Fibroblast of gingiva (primary cell): ENCODE measurements around the gene FGFBP2.
"Not testable (repeated sequence)": the region's sequence is repeated elsewhere in the genome, so short reads cannot be mapped to it uniquely, and the experiment has no call there.

Experiments
- DNase-seq: peaks from one replicate; pipeline ENCODE4 v3.0.0-alpha.2; 2011; ENCODE audit warnings: low read depth

The FGFBP2 gene

DNA sequence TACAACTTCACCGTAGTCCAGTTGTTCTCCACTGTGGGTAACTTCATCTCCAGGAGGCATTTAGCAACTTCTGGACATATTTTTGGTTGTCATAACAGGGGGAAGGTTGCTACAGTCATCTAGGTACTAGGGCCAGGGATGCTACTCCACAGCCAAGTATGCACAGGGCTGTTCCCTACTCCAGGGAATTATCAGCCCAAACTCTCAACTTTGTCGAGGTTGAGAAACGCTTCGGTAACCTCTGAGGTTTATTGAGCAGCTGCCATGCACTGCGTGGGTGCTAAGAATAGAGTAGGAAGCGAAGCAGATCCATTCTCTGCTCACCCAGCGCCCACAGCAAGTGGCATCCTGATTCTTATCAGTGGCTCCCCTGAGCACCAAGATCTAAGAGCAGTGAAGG lies 32.7 kb downstream of the FGFBP2 start:
- no peak for DNase-seq

DNA sequence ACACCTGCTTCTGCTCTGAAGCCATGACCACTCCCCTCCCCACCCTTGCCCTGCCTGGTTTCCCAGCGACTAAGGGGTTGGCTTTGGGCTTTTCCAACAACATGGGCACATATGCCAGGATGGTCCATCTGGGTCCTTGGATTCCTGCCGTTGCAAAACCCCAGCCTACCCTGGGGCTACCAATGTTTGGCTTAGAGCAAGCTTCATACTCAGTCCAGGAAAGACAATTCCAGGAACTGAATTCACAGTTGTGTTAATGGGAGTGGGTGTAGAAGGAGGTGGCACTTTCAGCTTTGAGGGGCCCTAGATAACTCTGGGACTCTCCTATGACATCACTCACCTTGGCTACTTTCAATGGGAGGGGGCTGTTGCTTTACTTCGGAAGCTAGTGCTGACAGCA lies 33.4 kb downstream of the FGFBP2 start:
- no peak for DNase-seq

DNA sequence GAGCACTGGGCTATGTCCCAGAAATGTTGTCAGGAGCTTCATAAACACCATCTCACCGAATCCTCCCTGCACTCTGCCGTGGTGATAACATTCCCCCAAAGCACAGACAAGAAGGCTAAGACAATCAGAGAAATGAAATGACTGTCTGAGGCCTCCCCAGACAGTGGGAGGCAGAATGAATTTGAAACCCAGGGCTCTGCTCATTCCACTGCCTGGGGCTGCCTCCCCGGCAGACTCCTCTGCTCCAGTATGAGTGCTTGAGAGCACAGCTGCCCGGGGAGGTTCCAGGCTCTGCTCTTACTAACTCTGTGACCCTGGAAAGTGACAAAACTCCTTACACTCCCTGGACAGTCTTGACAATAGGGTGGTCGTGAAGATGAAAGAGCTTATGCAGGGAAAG lies 34.1 kb downstream of the FGFBP2 start:
- DNase-seq: no peak

DNA sequence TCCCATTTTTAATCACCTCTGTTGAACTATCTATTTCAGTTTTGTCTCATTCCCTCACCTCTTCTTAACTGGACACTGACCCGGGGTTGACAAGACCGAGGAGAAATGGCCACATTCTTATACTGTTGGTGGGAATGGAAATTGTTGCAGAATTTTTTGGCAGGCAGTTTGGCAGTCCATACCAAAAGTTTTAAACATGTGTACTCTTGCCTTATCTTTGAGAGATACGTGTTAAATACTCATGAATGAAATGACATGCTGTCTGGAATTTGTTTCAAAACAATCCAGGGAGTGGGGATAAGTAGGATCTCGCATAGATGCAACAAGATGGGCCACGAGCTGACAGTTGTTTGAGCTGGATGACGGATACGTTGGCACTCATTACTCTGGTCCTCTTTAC lies 36.5 kb downstream of the FGFBP2 start:
- no peak for DNase-seq

DNA sequence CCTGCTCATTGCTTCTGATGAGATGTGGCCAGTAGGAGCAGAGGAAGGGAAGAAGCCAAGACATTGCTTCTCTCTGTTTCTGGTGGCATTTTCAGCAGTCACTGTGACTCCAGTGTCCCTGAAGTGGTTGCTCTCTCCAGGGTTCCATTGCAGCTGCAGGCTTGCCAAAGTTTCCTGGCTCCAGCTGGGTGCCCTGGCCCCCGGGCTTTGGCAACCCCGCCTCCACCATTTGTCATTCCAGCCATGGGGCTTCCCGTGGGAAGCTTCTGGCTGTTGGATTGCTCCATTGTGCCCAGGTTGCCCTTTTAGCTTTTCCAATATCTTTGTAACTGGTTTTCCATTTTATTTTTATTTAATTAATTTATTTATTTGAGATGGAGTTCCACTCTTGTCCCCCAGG lies 37.1 kb downstream of the FGFBP2 start:
- DNase-seq: no peak

DNA sequence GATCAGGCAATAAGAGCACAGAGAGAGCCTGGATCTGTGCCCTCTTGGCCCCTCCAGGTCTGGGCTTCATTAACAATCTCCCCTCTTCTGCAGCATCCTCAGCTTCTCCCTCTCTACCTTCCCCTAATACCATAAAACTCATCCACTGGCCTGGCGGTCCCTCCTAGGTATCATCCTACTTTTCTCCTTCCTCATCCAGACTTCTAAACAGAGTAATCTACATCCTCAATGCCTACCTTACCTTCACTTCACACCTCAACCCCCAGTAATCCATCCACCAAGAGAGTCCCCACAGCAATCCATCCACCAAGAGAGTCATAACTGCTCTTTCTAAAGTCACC lies 41.4 kb downstream of the FGFBP2 start:
- no peak for DNase-seq

DNA sequence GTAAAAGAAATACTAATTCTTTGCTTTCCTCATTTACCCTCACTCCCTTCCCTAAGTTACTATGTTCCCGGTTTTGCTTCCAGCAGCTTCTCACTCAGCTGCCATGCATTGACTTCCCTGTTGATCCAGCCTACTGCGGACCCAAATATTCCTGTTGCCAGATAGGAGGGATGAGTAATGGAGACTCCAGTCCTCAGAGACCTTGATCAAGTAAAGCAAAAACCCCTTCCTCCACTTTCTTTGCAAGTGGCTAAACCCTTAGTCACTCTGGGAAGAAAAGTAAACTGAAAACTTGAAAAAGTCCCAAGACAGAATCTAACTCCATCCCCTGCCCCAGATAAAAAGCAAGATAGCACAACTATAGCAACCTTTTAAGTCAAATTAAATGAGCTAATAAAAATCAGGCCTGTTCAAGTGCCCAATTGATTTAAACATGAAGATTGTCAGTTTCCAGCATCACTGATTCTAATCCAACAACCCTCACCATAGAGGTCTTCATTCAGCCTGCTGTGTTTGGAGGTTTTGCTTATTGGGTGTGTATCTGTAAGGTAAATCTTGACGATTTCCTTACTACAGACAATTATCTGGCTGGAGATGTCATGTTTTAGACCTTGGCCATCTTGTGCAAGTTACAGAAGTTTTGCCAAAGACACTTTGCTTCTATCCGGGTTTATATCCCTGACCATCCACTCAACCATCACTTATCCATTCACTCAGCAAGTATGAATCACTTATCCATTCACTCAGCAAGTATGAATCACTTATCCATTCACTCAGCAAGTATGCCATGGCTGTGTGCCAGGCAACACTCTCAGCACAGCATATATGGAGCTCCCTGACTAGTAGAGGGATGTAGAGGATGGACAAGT lies 42.0 kb downstream of the FGFBP2 start:
- DNase-seq: peak; percentile 86

DNA sequence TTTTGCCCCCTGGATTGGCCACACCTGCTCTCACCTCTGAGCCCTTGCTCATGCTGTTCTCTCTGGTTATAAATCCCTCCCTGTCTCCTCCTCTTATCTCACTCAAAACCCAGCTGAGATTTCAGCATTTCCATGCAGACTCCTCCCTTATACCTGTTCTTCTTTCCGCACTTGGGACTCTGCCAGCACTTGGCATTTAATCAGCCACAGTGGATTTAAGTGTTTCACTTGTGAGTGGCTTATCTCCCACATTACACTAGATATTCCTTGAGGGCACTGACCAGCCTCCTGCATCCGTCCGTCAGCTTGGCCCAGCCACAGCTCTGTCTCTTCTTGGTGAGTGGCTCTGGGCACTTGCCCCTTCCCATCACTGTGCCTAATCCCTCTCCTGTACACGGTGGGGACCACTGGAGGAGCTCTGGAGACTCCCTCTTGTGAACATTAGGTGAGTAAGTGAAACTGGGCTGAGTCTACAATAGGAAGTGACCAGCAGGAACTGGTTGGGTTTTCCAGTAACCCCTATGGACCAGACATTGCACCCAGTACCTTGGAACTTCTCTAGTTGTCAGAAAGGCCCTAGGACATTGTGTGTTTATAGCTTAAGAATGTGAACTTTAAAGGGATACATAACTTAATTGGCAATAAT lies 44.4 kb downstream of the FGFBP2 start:
- DNase-seq: no peak

DNA sequence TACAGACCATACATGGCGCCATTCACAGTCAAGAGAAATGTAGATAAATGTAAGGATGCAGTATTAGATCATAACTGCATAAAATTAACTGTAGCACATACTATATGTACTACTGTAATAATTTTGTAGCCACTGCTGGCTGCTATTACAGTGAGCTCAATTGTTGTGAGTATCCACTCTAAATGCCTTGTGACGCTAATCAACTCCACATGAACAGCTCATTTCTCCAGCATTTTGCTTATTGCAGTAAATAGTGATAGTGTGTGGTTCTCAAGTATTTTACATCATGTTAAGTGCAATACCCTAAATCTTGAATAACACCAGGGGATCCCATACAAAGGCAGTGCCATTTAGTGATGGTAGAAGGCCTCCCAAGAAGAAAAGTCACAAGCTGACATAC lies 45.7 kb downstream of the FGFBP2 start:
- peak; percentile 28 for DNase-seq

DNA sequence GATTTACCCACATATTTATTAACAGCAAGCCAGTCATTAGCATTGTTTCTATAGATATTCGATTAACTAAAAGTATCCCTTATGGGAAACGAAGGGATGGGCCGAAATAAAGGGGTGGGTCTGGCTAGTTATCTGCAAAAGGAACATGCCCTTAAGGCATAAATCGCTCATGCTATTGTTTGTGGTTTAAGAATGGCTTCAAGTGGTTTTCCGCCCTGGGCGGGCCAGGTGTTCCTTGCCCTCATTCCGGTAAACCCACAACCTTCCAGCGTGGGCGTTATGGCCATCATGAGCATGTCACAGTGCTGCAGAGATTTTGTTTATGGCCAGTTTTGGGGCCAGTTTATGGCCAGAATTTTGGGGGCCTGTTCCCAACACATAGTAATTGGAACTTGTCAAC lies 46.6 kb downstream of the FGFBP2 start:
- DNase-seq: not testable (repeated sequence)

DNA sequence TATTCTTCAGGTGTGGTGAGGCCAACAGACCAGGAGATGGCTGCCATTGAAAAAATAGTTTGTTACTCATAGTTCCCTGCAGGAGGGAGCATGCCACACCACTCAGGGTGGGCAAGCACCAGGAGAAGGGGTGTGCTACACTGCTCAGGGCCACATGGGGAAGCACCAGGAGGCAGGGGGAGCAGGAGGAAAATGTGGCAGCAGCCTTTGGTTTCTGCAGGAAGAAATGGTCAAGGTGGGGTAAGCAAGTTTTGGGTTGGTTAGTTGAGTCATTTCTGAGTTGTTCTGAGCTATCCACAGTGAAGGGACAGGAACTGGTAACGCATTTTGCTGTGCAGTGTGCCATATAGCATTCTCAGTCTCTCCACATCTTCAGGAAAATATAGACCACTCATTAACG lies 48.2 kb downstream of the FGFBP2 start:
- no peak for DNase-seq

DNA sequence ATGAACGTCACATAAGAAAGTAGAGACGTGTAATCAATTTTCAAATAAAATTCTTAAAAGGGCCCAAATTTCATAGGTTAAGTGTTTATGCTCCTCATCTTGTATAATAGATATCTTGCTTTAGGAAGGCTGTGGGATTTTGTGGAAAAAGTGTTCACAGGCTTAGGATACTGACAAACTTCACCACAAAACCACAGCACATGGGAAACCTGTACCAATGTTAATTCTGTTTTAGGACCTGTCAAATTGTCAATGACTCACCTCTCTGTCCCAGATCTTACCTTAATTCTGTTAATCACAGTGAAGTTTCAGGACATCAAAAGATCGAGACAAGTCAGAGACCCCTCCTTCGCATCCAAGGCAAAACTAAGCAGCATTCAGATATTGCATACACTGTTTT lies 48.7 kb downstream of the FGFBP2 start:
- DNase-seq: no peak

DNA sequence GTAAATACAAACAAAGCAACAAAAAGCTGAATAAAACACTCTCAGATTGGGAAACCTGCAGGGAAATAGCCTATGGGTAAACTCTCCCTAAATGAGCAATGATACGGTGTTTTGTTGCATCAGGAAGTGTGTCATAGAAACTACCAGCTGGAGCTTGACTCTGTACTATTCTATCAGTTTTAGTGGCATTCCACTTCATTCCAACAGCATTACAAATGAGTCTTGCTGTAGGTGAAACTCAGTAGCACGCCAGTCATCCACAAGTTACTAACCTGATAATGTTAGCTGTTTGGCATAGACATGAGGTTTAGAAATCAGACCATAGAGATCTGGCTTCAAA lies 49.4 kb downstream of the FGFBP2 start:
- peak; percentile 19 for DNase-seq

DNA sequence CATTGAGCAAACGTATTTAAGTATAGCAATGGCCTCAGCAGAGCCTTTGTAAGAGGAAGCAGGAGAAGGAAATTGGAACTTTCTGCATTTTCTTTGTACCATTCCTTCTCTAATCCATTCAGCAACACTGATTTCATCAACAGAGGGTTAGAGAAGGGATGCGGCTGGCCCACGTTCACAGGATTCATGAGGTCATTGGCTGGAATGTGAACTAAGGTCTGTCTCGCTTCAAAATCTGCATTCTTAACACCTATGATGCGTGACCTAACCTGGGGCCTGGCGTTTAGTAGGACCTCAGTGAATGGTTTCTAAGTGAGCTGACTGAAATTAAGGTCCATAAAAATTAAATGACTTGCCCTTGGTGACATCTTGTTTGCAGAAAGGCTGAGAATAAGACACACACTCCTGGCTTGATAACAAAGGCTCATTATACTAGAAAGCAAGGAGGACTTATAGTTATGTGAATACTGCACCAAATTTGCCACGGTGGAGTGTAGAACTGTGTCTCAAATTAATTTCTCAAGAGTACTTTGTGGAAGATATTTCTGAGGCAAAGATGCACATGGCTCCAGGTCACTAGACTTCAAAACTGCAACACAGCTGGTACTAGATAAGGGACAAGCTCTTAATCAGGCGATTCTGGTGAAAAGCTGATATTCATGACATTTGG lies 49.9 kb downstream of the FGFBP2 start:
- no peak for DNase-seq

DNA sequence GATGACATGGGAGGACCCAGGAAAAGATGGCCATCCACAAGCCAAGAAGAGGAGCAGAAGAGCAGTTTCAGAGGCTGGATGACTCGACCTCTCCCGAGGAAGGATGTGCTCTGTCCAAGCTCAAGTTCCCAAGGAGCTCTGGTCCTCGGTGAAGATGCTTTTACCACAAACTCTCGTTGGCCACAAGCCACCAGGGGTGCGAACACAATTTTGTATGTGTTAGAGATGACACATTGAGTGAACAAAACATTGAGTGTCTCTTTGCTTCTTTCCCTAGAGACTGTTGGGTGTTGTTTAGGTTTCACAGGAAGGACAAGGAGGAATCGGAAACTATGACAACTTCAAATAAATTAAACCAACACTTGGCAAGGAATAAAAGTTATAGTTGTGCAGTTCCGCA lies 50.7 kb downstream of the FGFBP2 start:
- no peak for DNase-seq
